GOT3 (cell line): ENCODE measurements around the gene FBRSL1.
"Not testable (repeated sequence)": the region's sequence is repeated elsewhere in the genome, so short reads cannot be mapped to it uniquely, and the experiment has no call there.

Source experiments
- DNase-seq: peaks from one replicate; lab custom pipeline; 2025; ENCODE audit warnings: mixed read lengths; lab: John Stamatoyannopoulos, UW

The FBRSL1 gene

GRCh38 chr12:132489602-132490266, at the start of gene FBRSL1:
Gene FBRSL1 (plus strand): TSS chr12:132490151.
- DNase-seq, result peak; percentile 34

GRCh38 chr12:132440420-132440819, 49.5 kb upstream of the FBRSL1 start:
- DNase-seq, result not testable (repeated sequence)

DNA sequence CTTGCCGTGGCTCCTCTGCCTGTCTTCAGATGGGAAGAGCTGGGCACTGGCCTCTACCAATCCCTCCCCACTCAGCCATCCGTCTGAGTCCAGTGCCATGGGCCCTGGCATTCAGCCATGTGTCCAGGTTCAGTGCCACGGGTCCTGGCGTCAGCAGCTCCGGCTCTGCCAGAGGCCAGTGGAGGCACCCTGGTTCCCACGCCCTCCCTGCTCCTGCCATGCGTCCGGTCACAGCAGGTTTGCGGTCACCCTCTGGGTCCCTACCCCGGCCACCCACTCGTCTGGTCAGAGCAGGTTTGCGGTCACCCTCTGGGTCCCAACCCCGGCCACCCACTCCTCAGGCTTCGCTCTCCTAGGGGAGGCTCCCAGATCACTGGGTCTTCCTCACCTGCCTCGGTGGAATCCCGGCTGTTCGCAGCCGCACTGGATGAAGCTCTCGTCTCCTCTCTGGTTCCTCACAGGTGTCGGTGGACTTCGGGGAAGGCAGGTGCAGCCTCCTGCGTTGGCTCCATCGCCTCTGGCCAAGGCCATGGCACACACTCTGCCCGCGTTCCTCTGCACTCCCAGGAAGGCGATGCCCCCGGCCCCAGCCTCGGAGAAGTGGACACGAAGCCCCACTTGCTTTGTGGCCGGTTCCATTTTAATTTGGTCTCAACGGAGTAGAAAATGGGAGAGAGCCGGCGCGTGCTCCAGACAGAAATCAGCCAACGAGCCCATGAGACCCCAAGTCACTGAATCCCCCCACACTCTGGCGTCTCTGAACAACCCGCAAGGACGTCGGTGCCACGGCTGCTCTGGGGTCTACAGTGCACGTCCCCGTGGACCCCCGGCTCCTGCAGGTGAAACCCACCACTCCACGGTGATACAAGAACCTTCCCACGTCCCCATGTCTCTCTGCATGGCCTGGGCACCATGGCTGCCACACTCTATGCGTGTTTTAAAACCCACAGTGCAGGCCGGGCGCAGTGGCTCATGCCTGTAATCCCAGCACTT, 47.8 kb upstream of the FBRSL1 start:
- DNase-seq, result no peak

DNA sequence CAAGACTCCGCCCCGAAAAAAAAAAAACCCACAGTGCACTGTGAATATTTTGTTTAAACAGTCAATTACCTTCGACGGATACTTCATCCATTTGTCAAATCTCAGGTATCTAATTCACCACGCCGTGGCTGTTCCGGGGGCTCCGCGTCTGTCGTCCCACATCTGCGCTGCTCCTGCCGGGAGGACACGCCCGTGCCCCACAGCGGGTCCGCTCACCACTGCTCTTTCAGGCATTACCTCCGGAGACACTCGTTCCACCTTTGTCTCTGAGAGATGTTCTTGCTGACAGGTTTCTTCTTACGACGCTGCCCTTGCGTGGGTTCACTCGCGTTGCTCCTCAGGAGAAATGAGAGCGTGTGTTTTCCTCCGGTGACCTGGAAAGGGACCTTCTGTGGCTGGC, 46.9 kb upstream of the FBRSL1 start:
- DNase-seq, result no peak

GRCh38 chr12:132444283-132444682, 45.7 kb upstream of the FBRSL1 start:
- no peak for DNase-seq

DNA sequence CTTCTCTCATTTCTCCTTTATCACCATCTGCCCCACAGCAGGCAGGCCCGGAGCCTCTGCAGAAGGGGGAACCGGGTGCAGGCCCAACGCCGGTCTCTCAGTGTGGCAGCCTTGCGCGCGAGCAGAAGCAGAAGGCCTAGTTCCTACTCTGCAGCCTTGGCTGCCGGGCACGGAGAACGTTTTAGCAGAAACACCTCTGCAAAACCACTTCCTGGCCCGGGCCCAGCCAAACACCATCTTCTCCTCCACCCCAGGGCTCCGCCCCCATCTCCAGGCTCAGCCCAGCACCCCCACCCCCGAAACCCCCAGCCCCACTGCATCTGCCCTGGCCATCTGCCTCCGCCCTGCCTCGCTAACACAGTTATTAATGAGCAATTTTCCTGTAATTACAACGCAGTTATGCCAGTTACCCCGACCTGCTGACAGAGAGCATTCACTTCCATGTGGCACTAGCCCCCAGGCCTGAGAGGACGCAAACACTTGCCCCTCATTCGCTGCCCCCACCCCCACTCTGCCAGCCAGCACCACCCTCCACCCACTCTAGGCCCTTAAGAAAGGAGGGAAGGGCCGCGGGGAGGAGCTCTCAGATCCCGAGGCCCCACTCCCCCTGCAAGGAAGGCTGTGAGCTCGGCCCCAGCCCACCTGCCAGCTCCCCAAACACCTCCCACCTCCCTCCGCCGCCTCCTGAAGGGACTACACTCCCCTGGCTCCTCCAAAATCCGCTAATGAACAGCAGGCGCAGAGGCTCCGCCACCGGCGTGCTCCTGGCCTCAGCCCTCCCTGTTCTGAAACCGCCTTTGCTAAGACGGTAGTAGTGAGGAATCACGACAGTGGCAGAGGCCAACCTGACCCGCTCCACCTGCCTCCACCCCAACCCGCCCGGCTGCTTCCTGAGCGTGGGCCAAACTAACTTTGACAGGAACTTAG, 44.7 kb upstream of the FBRSL1 start:
- DNase-seq, result no peak

- DNase-seq, result no peak
These were observed 43.9 kb upstream of the FBRSL1 start for GRCh38 chr12:132445884-132446632.

- no peak for DNase-seq
These were observed 43.2 kb upstream of the FBRSL1 start for GRCh38 chr12:132446633-132447326.

- no peak for DNase-seq
These were observed 42.6 kb upstream of the FBRSL1 start for GRCh38 chr12:132447327-132447720.

GRCh38 chr12:132447731-132448462, 42.1 kb upstream of the FBRSL1 start:
- DNase-seq, result no peak

DNA sequence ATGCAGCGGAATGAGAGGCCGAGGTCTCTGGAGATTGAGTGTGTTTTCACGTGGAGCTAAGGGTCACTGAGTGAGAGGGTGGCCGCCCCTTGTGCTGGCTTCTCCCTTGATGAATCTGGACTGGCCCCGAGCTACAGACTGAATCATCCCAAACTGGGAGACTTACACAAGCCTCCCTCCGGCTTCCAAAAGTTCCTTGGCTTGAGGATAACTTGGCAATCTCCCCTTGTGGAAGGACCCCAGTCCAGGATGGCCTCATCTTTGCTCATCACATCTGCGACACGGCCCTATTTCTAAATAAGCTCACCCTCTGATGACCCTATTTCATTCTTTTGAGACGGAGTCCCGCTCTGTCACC, 41.5 kb upstream of the FBRSL1 start:
- DNase-seq, result no peak

DNA sequence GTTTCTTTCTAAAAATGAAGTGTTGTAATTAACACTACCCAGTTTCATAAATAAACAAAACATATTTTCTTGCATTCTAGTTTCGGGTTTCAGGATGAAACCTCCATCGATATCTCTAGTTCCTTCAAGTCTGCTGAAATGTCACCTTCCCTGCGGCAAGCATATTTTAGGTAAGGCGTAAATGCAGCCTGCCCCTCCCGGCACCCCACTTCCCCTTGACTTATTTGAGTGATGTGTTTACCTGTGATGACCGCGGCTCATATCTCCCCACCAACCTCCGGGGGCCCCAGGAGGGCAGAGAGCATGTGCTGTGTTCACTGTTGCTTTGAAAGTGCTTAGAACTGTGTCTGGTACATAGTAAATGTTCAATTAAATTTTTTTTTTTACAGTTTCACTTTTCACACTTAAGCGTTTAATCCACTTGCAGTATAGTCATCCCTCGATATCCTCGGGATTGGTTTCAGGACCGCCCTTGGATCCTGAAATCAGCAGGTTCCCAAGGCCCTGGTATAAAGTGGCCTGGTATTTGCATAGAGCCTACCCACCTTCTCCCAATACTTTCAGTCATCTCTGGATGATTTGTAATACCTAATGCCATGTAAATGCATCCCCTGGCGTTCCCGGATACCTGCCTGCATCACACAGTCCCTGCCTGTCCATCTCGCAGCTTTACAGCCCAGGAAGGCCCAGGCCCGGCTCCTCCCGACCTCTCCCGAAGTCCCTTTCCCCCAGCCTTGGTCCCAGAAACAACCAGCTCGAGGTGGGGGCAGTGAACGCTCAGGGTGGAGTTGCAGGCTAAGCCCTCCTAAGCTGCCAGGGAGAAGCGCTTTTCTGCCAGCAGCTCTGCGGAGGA, 40.2 kb upstream of the FBRSL1 start:
- DNase-seq, result no peak

DNA sequence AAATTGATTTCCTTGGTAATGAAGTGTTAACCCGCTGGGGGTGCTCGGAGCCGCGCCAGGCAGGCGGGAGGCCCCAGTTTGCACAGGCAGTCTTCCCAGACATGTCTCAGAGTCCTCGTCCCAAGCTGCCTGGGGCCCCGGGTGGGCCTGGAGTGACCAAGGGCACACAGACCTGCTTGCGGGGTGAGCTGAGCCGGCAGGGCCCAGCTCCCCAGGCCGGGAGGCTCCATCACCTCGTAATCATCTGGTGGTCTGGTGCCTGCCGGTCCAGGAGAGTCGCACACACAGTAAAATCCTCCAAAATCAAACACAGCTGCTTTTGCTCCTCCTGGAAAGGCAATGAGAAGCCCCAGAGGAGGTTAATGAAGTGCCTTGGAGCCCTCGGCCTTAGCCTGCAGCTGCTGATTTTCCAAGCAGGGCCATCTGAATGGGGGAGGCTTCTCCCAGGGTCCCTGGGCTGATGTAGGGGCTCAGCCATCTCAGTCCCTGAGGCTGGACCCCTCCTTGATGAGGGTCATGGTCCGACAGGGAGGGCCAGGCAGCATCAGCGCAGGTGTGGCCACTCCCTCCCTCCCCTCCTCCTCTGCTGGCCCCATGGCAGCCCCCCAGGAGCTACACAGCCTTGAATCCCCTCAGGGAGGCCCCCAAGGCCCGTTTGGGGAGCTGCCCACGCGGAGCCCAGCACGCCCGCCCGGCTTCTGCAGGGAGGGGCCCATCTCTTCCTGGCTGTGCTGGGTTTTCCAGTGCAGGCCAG, 39.4 kb upstream of the FBRSL1 start:
- DNase-seq, result no peak

DNA sequence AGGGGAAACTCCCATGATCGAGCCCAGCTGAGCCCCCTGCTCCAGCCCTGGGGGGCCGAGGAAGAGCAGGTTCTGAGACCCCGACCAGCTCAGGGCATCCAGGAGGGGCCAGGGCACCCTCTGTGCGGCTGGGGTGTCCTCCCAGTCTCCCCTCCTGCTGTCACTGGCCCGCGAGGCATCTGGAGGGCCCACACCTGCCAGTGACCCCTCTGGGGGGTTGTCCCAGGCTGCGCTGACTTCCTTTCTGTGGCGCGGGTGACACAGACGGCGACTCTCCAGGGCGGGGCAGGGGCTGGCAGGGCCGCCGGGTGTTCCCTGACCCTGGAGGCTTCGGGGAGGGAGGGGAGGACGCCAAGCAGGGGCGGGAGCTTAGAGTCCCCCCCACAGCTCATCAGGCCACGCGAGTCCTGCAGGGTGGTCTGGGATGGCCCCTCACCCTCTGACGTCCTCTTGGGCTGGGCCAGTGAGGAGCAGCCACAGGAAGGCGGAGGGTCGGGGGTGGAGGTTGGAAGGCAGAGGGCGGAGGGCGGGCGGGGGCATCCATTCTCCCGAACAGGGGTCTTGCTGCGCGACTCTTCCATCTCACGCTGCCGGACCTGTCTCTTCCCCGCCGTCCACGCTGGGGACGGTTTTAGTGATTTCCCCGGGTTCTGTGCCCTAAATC, 38.6 kb upstream of the FBRSL1 start:
- no peak for DNase-seq

DNA sequence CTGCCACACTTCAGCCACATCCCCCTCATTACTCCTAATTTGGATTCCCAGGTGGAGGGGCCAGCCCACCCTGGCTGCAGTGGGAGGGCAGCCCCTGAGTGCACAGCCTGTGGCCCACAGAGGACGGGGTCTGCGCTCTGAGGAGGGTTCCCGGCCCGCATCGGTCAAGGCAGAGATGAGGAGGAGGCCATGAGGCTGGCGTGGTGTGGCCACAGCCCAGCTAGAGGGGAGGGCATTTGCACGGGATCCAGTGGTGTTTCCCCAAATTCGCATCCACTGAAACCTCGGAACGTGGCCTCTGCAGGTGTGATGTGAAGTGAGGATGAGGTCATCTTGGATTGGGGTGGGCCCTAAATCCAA, 38.1 kb upstream of the FBRSL1 start:
- DNase-seq, result no peak

DNA sequence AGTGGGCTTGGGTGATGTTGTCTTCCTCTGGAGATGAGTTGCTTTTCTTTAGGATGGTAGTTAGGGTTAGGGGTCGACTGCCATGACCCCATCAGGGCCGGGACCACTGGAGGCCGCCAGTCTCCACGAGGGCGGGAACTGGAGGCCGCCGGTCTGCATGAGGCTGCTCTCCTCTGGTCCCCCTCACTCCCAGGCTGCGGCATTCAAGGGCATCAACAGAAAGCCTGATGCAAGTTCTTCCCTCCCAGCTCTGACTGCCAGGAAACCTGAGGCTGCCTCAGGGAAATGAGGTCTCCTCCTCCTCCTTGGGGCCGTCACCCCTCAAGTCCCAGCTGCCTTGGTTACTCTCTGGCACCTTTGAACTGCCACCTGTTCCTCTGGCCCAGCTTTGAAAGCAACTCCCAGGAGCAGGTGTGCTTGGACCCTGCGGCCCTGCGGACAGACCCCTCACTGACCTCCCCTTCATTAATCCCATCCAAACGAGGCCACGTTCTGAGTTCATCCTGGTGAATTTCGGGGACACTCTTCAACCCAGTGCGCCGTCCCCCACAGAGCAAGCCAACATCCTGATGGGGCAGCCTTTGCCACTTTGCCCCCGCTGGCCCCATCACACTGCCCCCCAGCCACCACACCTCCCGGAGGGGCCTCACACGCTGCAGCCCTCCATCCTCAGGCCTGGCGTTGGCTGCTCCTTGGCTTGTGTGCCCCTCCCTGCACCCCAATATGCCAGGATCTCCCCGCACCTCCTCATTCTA, 37.2 kb upstream of the FBRSL1 start:
- no peak for DNase-seq
